Subcutaneous adipose tissue (tissue), 4 donors: ENCODE results near the gene ARFGAP3. TPM values are rescaled to one million over a fixed set of nuclear protein-coding genes. Genes with fewer than 3 reads are reported as not detected.

Source experiments
- total RNA-seq, 4 donors: library from RNA; depleted of rRNA; stranded (reverse); fragments of >200 nt; gene quantifications; one replicate each; pipeline ENCODE4 v1.1.0, GENCODE V29; 2016
- TF ChIP-seq, protein P1 (sequence below): fragments of 450-650 bp; IDR thresholded peaks from one replicate; pipeline ENCODE4 v1.5.1; 2016; ENCODE audit warnings: low read depth, mild to moderate bottlenecking, control low read depth, antibody characterized with exemption, moderate library complexity

The ARFGAP3 gene
- total RNA-seq, 4 donors from 2014 or later = 31.8 to 72.1 (median 50.8) TPM

DNA sequence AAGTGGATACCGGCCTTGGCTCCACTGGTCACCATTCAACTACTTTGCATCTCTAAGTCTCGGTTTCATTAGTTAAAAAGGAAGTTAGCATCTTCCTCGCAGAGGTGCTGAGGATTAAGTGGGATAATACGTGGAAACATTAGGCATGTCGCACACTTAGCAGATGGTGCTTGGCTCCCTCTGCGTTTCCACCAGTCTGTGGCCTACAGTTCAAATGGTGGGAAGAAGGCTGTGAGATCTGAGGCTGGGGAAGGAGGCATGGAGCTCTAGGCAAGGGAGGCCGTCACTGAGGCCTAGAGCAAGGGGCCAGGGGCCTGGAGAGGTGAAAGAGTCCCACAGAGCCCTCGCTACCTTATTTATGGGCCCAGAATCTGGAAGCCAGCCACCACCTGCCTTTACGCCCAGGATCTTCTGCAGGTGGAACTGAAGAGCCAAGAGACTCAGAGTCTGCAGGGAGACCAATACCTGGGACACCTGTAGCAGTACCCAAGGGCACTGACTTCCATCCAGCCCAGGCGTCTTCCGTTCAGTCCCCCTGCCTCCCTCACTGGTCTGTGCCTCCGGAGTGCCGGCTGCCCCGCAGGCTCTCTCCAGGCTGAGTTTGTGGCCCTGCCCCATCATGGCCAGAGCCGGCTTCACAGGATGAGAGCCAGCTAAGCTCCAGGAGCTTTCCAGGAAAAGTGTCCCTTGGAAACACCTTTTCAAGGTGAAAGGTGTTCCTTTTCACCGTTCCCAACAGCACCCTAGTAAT lies 70.3 kb downstream of the ARFGAP3 start:
- TF ChIP-seq, protein P1, sequence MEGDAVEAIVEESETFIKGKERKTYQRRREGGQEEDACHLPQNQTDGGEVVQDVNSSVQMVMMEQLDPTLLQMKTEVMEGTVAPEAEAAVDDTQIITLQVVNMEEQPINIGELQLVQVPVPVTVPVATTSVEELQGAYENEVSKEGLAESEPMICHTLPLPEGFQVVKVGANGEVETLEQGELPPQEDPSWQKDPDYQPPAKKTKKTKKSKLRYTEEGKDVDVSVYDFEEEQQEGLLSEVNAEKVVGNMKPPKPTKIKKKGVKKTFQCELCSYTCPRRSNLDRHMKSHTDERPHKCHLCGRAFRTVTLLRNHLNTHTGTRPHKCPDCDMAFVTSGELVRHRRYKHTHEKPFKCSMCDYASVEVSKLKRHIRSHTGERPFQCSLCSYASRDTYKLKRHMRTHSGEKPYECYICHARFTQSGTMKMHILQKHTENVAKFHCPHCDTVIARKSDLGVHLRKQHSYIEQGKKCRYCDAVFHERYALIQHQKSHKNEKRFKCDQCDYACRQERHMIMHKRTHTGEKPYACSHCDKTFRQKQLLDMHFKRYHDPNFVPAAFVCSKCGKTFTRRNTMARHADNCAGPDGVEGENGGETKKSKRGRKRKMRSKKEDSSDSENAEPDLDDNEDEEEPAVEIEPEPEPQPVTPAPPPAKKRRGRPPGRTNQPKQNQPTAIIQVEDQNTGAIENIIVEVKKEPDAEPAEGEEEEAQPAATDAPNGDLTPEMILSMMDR = no peak

DNA sequence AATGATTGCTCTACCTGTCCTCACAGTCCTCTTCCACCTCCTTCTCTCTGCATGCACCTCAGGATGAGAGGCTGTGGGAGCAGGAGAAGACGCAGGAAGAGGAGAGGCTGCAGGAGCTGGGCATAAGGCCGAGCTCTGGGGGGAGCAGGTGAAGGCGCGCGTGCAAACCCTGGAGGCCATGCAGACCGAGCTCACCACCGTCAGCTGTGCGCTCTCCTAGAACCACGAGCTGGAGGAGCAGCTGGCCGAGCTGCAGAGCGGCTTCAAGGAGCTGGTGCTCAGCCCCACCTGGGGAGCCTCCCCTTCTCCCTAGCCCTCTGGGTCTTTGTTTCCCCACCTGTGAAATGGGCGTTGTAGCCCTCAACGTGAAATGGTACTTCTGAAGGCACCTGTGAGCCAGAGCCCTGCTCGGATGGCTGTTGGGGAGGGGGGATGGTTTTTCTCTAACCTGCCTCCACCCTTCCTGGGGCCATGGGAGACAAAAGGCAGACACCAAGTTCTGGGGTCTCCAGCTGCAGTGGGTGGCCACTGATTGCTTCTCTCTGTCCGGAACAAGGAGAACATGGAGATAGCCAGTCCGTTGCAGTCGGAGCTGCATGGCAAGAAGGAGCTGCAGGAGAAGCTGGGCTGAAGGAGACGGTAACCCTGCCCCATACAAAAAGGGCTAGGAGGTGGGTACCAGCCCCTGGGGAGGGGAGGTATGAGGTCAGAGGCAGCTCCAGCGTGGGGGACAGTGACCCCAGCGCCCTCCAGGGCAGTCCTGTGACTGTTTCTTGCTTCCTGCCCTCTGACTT lies 71.2 kb downstream of the ARFGAP3 start:
- TF ChIP-seq, protein P1 = no peak

DNA sequence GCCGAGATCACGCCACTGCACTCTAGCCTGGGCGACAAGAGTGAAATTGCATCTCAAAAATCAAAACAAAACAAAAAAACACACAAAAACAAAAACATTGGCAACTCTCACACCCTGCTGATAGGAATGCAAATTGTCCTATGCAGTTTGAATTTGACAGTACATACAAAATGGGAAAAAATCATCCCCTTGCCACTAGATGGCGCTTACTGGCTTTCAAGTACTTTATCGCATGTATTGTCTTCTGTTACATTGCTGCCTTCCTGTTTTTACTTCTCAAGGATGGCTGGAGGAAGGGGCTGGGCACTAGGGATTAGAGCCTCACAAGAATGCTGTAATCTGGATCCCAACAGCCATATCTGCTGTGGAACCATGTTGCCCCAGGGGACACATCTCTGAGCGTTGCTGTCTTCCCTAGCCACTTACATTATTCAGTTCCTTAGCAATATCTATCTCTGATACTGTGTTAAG lies 77.0 kb downstream of the ARFGAP3 start:
- TF ChIP-seq, protein P1 = no peak

DNA sequence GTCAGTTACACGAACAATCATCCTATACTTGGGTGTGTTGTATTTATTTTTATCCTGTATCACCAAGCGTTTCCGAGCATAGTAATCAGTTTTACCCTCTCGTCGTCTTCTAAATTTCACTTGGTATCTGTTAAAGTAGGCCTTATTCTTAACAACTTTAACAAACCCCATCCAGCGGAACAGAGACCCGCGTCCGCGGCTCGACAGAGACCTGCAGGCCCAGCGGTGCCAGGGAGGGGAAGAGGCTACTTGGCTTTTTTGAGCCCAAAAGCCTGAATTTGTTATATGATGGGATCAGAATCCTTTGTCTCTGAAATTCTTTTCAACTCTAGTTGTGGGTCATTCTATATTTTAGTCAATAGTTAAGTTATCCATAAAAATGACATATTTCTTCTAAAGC lies 79.9 kb downstream of the ARFGAP3 start:
- TF ChIP-seq, protein P1 = no peak

DNA sequence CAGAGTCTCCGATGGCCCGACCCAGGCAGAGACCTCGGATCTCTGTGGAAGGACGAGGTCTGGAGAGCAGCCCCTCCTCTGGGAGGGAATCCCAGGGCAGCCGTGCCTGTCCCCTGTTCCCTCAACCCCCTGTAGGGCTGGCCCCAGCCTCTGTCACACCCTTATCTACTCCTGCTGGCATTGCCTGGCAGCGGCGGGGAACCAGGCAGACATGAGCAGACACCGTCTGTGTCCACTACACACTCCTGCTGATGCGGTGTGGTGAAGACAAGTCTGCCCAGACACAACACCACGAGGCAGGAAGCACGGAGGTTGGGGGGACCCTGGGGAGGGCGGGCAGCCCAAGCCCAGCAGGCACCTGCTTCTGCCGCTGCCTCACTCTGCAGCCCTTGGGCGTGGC lies 83.9 kb downstream of the ARFGAP3 start:
- TF ChIP-seq, protein P1 = no peak

DNA sequence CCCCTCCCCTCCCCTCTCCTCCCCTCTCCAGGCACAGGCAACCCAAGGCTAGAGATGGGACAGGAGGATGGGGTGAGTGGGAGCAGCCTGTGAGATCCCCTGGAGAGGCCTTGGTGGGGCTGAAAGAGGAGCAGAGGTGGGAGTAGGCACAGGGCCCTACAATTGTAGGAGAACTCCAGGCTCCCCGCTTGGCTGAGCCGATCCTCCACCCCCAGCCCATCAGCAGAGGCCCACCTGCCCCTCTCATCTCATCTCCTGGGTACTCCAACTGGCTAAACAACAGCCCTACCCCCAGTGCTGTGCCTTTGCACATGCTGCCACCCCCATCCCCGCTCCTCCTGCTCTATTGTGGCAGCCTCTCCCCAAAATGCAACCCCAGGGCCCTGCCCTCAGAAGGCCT lies 84.4 kb downstream of the ARFGAP3 start:
- TF ChIP-seq, protein P1 = no peak

DNA sequence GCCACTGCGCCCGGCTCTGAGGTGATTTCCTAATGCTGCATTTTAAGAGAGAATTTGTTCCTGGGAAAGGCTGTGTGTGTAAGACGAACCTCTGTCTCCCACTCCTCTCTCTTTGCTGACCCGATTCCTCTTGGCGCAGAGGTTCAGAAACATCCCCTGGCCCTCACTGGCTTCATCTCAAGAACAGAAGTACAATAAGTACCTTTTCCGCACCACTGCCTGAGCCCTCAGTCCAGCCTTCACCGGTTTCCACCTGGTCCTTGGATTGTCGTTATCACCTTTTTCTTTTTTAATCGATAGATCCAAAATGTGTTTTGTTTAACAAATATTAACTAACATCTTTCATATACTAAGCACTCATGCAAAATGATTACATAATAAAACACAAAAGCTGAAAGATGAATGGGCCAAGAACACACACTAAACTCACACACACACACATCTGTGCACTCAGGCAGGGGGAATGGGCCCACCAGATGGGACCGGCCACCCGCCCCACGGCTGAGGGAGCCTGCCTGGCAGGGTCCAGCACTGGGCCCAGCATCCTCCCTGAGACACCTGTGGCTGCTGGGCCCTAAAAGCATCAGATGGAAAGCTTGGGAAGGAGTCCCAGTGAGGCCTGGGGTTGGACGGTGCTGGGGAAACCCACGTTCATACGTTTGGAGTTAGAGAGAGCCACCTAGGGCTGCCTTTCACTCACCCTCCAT lies 86.0 kb downstream of the ARFGAP3 start:
- TF ChIP-seq, protein P1 = no peak
